Effector CD8-positive, alpha-beta T cell (primary cell): ENCODE measurements around the gene PRM1.
"Not testable (repeated sequence)": the region's sequence is repeated elsewhere in the genome, so short reads cannot be mapped to it uniquely, and the experiment has no call there.

Experiments used
- DNase-seq: peaks from one replicate; lab custom pipeline; 2025; lab: John Stamatoyannopoulos, UW

Gene PRM1

DNA sequence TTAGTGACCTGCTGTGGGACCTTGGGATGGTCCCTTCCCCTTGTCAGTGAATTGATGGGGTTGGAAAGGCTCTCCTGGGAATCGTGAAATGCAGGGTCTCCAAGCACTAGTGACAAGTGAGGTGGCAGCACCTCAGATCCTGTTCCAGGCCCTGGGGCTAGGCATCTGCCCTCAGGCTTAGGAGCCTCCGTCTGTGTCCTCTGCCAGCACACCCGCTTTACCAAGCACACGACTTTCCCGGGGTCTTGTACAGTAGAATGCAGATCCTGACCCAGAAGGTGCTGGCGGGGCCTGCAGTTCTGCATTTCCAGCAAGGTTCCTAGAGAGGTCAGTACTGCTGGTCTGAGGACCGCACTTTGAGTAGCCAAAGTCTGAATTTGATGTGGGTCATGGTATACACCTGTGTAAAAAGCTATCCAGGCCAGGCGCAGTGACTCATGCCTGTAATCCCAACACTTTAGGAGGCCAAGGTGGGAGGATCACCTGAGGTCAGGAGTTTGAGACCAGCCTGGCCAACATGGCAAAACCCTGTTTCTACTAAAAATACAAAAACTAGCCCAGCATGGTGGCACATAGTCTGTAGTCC lies 33.3 kb upstream of the PRM1 start:
- DNase-seq: no peak

DNA sequence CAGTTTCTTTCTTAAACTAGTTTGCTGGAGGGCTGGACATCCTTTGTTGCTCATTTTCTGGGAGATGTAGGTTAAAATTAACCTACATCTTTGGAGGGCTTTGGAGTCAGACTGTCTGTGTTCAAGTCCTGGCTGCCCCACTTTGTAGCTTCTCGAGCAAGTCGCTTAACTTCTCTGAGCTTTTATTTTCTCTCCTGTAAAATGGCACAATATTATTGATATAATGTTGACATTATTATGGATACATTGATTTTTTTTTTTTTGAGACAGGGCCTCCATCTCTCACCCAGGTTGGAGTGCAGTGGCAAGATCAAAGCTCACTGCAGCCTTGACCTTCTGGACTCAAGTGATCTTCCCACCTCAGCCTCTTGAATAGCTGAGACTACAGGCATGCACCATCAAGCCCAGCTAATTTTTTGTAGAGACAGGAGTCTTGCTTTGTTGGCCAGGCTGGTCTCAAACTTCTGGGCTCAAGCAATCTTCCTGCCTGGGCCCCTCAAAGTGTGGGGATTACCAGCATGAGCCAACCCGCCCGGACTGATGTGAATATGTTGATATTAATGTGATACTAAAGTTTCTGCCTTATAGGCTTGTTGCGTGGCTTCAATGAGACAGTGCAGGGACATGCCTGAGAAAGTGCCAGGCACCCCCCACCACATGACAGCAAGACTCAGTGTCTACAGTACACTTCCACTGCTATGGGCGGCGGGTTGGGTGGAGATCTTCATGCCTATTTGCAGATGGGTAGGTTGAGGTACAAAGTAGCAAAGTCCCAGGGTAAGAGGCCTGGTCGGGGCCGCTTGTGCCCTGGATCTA lies 32.6 kb upstream of the PRM1 start:
- no peak for DNase-seq

DNA sequence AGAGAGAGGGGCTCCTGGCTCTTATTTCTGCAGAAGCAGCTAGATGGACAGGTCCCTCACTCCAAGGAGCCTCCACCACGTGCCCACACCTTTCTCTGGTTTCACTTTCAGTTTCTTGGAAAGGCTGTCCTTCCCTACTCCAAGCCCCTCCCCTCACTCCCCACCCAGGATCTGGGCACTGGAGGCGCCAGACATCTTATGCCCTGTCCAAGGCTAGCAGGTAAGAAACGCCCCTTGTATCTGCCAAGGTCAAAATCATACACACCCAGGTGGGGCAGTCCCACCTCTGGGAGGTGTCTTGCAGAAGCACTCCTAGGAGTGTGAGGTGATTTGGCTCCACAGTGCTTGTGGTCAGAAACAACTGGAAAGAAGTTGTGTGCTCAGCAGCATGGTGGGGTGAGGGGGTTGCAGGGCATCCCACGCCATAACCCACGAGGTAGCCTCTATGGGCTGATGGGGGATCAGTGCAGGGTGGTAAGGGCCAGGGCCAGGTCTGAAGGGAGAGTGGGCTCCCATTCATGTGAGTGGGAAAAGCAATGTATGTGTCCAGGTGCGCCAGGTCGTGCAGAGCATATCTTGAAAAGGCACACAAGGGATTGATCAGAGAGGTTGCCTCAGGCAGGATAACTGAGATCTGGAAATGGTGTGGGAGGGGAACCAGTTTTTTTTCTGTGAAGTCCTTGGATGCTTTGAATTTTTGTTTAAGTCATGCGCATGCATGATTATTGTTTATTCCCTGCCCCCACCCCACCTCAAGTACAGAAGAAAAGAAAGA lies 31.8 kb upstream of the PRM1 start:
- DNase-seq: no peak

- DNase-seq: no peak
Observed at GRCh38 chr16:11310997-11311561, 29.9 kb upstream of the PRM1 start.

DNA sequence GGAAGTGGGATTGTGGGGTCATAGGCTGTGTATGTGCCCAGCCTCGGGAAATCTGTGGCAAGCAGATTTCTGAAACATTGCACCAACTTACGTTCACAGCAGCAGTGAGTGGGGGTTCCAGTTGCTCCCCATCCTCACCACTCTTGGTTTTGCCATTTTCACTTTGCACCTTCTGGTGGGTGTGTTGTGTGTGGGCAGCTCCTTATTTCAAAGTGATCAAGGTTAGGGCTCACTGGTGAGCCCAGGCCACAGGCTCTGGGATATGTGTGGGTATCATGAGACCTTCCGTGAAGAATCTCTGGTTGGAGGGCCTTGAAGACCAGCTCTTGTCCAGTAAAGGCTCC lies 29.5 kb upstream of the PRM1 start:
- no peak for DNase-seq

DNA sequence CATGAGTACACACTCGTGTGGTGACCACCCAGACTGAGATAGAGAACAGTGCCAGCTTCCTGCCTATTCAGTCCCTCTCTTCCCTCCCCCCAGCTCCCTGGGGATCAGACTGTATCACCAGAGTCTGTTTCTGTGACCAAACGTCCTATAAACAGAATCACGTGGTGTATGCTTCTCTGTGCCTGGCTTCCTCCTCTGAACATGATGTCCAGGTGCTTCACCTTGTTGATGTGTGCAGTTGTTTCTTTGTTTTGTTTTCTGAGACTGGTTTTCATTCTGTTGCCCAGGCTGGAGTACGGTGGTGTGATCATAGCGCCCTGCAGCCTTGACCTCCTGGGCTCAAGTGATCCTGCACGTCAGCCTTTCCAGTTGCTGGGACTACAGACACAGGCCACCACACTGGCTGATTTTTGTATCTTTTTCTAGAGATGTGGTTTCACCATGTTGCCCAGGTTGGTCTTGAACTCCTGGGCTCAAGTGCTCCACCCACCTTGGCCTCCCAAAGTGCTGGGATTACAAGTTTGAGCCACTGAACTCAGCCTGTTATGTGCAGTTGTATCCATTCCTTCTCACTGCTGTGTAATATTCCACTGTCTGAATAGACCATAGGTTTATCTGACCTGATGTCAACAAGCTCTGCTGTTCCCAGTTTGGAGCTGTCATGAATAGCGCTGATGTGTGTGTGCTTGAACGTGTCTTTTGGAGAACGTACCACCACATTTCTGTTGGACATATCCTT lies 28.9 kb upstream of the PRM1 start:
- no peak for DNase-seq

DNA sequence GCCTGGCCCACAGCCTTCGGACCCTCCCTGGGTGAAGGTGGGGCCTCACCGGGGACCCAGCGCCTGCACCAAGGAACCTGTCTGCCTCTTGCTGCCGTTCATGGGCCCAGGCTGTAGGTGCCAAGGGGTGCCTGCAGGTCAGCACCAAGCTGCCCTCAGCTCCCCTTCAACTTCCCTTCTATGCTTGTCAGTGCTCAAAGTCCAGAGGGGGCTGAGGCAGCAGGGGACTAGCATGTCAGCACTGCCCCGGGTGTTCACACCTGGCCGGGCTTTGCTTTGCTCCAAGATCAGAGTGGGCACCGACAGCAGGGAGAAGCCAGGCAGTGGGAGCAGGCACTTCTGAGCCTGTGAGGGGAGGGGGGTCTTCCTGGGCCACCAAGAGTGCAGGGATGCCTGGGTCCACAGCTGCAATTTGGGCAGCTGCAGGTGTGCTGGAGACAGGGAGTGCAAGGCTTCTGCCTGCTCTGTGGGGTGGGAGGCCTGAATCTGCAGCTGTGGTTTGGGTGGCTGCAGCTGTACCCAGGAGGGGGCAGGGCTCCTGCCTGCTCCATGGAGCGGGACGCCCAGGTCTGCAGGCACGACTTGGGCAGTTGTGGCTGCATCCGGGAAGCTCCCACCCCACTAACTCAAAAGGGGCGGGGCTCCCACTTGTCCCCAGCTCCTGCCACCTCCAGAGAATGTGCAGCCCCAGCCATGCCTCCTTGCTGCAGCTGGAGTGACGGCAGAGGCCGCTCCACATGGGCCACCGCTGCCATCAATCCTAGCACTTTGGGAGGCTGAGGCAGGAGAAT lies 27.6 kb upstream of the PRM1 start:
- no peak for DNase-seq

DNA sequence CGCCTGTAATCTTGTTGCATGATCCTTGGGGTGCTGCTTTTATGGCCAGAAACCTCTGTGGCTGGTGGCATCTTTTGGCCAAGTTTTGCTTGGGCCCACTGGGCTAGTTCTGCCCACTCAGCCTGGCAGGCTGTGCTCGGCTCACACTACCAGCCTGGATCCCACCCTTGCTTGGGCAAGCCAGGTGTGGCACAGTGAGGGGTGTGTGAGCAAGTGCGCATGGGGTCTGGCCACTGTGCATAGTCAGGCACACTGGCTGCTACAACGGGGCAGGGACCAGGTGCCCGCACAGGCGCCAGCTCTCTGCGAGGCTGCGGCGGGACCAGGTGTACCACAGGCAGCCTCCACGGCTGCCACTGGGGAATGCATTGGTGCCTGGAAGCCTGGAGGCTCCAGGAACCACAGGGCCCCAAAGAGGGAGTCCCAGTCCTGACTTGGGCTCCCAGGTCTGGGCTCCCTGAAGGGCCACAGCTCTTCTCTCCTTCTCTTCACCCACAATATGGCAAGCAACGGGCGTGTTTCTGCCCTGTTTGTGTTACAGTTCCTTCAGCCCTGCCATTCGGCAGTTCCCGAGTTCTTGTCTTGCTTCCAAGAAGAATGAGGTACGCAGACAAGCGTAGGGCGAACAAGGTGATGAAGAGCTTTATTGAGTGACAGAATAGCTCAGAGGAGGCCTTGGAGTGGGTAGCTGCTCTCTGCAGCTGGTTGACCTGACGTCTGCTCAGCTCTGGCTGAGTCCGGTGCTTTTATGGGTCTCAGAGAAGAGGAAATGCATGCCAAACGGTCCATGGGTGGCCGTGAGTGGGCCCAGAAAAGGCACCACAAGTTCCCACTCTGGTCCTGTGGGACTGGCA lies 26.7 kb upstream of the PRM1 start:
- no peak for DNase-seq

GRCh38 chr16:11306997-11307638 lies 26.0 kb upstream of the PRM1 start:
- DNase-seq: no peak

DNA sequence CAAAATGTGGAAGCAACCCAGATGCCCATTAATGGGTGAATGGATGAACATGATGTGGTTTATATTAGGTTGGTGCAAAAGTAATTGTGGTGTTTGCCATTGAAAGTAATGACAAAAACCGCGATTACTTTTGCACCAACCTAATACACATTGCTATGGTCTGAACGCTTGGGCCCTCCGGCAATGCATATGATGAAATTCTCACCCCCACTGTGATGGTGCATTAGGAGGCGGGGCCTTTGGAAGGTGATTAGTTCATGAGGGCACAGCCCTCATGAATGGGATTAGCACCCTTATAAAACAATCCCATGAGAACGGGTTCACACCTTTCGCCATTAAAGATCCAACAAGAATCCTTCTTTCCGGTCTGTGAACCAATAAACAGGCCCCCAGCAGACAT lies 25.3 kb upstream of the PRM1 start:
- no peak for DNase-seq

- no peak for DNase-seq
Observed at GRCh38 chr16:11303405-11304138, 22.4 kb upstream of the PRM1 start.

GRCh38 chr16:11302977-11303376 lies 21.8 kb upstream of the PRM1 start:
- no peak for DNase-seq

GRCh38 chr16:11301645-11302501 lies 20.7 kb upstream of the PRM1 start:
- DNase-seq: no peak

- DNase-seq: no peak
Observed at GRCh38 chr16:11300560-11300892, 19.4 kb upstream of the PRM1 start.

DNA sequence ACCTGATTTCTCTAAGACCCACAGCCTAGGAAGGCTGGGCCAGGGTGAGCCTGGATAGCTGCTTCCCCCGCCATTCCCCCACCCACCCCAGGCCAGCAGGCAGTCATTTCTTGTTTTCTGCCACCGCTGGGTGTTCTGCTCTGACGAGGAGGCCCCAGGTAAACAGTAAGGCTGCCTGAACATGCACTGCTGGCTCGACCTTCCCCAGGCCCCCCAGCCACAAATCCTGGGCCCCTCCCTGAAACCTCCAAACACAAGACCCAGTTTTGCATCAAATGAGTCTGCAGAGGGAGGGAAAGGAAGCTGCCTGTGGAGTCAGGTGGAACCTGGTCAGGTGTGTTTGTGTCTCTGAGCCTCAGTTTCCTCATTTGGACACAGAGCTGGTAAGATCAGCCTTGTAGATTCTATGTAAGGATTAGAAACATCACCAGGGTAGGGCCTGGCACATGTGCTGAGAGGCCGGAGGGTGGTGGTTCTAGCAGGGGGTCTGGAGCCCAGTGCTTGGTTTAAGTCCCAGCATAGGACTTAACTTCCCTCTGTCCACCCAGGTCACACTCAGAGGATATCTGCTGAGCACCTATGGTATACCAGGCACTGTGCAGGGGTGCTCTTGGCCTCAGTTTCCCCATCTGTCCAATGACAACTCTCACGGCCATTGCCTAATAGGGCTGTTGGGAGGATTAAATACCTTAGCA lies 18.9 kb upstream of the PRM1 start:
- no peak for DNase-seq

GRCh38 chr16:11298950-11299547 lies 17.9 kb upstream of the PRM1 start:
- not testable (repeated sequence) for DNase-seq
